OCI-LY7 (cell line): ENCODE data around the gene DGAT2. TPM values are rescaled to one million over a fixed set of nuclear protein-coding genes. Genes with fewer than 3 reads are reported as not detected.

Source experiments
- BruUV-seq: library from RNA; stranded (reverse); fragments of 400-500 nt; replicated peaks from 2 replicates; lab custom pipeline; 2021; lab: Mats Ljungman, UMichigan
- CTCF ChIA-PET: fragments of 300-600 bp; sonication (Branson Sonifier 250); formaldehyde crosslinking; loops from one replicate; lab custom pipeline; 2022; ENCODE audit warnings: antibody characterized with exemption; ENCODE audit not compliant: unreplicated experiment; lab: Charles Lee
- POLR2A ChIA-PET: fragments of 300-600 bp; sonication (Branson Sonifier 250); formaldehyde crosslinking; loops from one replicate; lab custom pipeline; 2022; ENCODE audit warnings: antibody characterized with exemption; lab: Charles Lee
- DNase-seq: peaks from one replicate; pipeline ENCODE4 v3.0.0-alpha.2; 2015; ENCODE audit warnings: low spot score
- H2AFZ ChIP-seq: fragments of 200-600 bp; sonication (generic), shearing (Covaris generic); 2 replicates; pipeline ENCODE4 v1.6.1; 2014; ENCODE audit warnings: mild to moderate bottlenecking, antibody characterized with exemption, low read length, moderate library complexity
- H3K27ac ChIP-seq: fragments of 200-600 bp; sonication (generic); 2 replicates; pipeline ENCODE4 v1.5.1; 2014; ENCODE audit warnings: mixed run types, low read depth, mild to moderate bottlenecking, moderate library complexity, low read length, inconsistent platforms; ENCODE audit not compliant: poor library complexity, severe bottlenecking
- H3K36me3 ChIP-seq: fragments of 200-600 bp; sonication (generic); 2 replicates; pipeline ENCODE4 v1.6.1; 2014; ENCODE audit warnings: mild to moderate bottlenecking, antibody characterized with exemption, low read length, moderate library complexity, mixed read lengths; ENCODE audit not compliant: insufficient read depth
- H3K4me1 ChIP-seq: fragments of 200-600 bp; sonication (generic); 2 replicates; pipeline ENCODE4 v1.5.1; 2014; ENCODE audit warnings: mild to moderate bottlenecking, low read length; ENCODE audit not compliant: insufficient read depth, poor library complexity, severe bottlenecking
- H3K4me2 ChIP-seq: fragments of 200-600 bp; sonication (generic); 2 replicates; pipeline ENCODE4 v1.6.1; 2014; ENCODE audit warnings: mild to moderate bottlenecking, low read length
- H3K4me3 ChIP-seq: fragments of 200-600 bp; sonication (generic); 2 replicates; pipeline ENCODE4 v1.5.1; 2014; ENCODE audit warnings: mild to moderate bottlenecking, low read depth, low read length; ENCODE audit not compliant: poor library complexity, severe bottlenecking
- H3K79me2 ChIP-seq: fragments of 200-600 bp; sonication (generic); 2 replicates; pipeline ENCODE4 v1.6.1; 2016; ENCODE audit warnings: low read depth, mild to moderate bottlenecking, low read length, moderate library complexity, mixed read lengths; ENCODE audit not compliant: insufficient read depth
- H3K9me2 ChIP-seq: fragments of 200-600 bp; sonication (generic); 2 replicates; pipeline ENCODE4 v1.6.1; 2016; ENCODE audit warnings: mild to moderate bottlenecking, low read length, mixed read lengths; ENCODE audit not compliant: insufficient read depth
- H3K9me3 ChIP-seq: fragments of 200-600 bp; sonication (generic); 2 replicates; pipeline ENCODE4 v1.6.1; 2014; ENCODE audit warnings: mild to moderate bottlenecking, mixed run types, low read length, mixed read lengths
- H4K20me1 ChIP-seq: fragments of 200-600 bp; sonication (generic); 2 replicates; pipeline ENCODE4 v1.6.1; 2014; ENCODE audit warnings: mild to moderate bottlenecking, antibody characterized with exemption, low read length, moderate library complexity, mixed read lengths; ENCODE audit not compliant: insufficient read depth
- CTCF ChIP-seq: fragments of 200-600 bp; sonication (generic); conservative IDR thresholded peaks from 2 replicates; pipeline ENCODE4 v1.5.1; 2014; ENCODE audit warnings: mild to moderate bottlenecking, antibody characterized with exemption, low read length, moderate library complexity, mixed read lengths
- EZH2phosphoT487 ChIP-seq: fragments of 200-600 bp; sonication (generic); IDR thresholded peaks from 2 replicates; pipeline ENCODE4 v1.6.1; 2018; ENCODE audit warnings: low read depth, borderline replicate concordance, mild to moderate bottlenecking, mixed run types, antibody characterized with exemption, low read length, moderate library complexity, mixed read lengths
- intact Hi-C: fragments of 100-400 bp; cut with micrococcal nuclease; formaldehyde crosslinking; loops from one replicate; pipeline ENCODE4 v1.10.0; 2022; ENCODE audit not compliant: unreplicated experiment
- total RNA-seq, 2 experiments: library from RNA; depleted of rRNA in 1 of 2; stranded (reverse); fragments of >200 nt in 1 of 2; shearing (Covaris generic) in 1 of 2; gene quantifications; 2 replicates each; pipeline ENCODE4 v1.2.3, GENCODE V29; 2014 to 2022

The DGAT2 gene
- total RNA-seq, 2 experiments from 2014 or later, result 5.6 to 6.5 TPM

- no peak for DNase-seq
- peak overlapping the region; percentile 99 for H3K27ac ChIP-seq
- CTCF ChIA-PET, result no interaction called here
Measured at GRCh38 chr11:75826461-75827230, 58.1 kb downstream of the DGAT2 start.

GRCh38 chr11:75827562-75827961, 59.0 kb downstream of the DGAT2 start:
- ChIA-PET POLR2A (interaction anchor here (0.6 to 1.6 kb wide), 5 partner anchors 8 to 20 kb away, joined by 3 to 4 read pairs (median 3); no protein-coding TSS in a partner anchor), CTCF (no interaction called here)
- Histone ChIP-seq H3K9me2 (no peaks in the 10 kb centered on the region), H3K27ac (no peak overlapping the region), H3K9me3 (peaks cover 9% of the 10 kb centered on the region; the same call in 1 of the 2 replicates), H3K4me2 (no peak overlapping the region), H3K36me3 (peaks cover 77% of the 10 kb centered on the region), H3K4me3 (no peak overlapping the region), H3K4me1 (peaks cover 47% of the 10 kb centered on the region), H3K79me2 (peaks cover 93% of the 10 kb centered on the region), H2AFZ (no peak overlapping the region), H4K20me1 (no peaks in the 10 kb centered on the region)
- DNase-seq, result no peak
- no TSS peak for BruUV-seq
- intact Hi-C loops, result no loop called here
- no peak for TF ChIP-seq CTCF
- no peak for TF ChIP-seq EZH2phosphoT487

More at GRCh38 chr11:75826461-75827230, 58.1 kb downstream of the DGAT2 start:
- TF ChIP-seq EZH2phosphoT487, result no peak
- no peak for TF ChIP-seq CTCF
- H2AFZ ChIP-seq, result no peak overlapping the region
- H3K9me2 ChIP-seq, result no peaks in the 10 kb centered on the region
- H3K9me3 ChIP-seq, result peaks cover 15% of the 10 kb centered on the region; the same call in 1 of the 2 replicates
- no peak overlapping the region for H3K4me3 ChIP-seq
- peaks cover 52% of the 10 kb centered on the region for H3K4me1 ChIP-seq
- BruUV-seq, result no TSS peak
- H3K79me2 ChIP-seq, result peaks cover 93% of the 10 kb centered on the region
- intact Hi-C loops, result no loop called here
- POLR2A ChIA-PET, result interaction anchor here (0.6 to 3.7 kb wide), 10 partner anchors 9 to 603 kb away, joined by 3 to 19 read pairs (median 4); no protein-coding TSS in a partner anchor
- peak overlapping the region; percentile 75 for H3K4me2 ChIP-seq
- peaks cover 77% of the 10 kb centered on the region for H3K36me3 ChIP-seq
- H4K20me1 ChIP-seq, result no peaks in the 10 kb centered on the region
